ENCODE results near the gene PRKCB.

PRKCB gene

DNA sequence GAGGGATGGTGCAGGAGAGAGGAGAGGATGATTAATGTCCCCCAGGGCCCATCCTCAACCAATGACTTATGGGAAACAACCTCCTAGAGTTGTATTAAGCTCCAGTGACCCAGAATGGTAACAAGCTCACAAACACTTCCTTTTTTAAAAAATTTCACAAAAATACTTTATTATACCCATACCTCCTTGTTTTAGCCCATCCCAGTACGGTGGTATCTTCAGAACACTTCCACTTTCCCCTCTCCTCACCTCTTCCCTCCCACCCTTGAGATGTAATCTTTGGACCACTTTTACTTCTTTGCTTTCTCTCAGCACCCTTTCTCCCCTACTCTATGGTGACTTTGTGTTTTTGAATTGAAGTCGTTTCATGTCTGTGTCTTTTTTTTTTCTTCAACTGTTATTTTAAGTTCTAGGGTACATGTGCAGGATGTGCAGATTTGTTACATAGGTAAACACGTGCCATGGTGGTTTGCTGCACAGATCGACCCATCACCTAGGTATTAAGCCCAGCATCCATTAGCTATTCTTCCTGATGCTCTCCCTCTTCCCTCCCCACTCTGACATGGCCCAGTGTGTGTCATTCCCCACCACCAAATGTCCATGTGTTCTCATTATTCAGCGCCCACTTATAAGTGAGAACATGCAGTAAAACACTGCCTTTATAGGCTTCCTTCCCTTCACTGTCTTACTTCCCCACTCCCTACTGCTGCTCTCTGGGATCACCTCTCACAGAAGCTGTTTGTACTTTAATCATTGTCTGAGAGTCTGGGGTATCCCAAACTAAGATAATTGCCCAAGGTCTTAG lies 124.5 kb downstream of the PRKCB start:
- TF ChIP-seq, protein P1, sequence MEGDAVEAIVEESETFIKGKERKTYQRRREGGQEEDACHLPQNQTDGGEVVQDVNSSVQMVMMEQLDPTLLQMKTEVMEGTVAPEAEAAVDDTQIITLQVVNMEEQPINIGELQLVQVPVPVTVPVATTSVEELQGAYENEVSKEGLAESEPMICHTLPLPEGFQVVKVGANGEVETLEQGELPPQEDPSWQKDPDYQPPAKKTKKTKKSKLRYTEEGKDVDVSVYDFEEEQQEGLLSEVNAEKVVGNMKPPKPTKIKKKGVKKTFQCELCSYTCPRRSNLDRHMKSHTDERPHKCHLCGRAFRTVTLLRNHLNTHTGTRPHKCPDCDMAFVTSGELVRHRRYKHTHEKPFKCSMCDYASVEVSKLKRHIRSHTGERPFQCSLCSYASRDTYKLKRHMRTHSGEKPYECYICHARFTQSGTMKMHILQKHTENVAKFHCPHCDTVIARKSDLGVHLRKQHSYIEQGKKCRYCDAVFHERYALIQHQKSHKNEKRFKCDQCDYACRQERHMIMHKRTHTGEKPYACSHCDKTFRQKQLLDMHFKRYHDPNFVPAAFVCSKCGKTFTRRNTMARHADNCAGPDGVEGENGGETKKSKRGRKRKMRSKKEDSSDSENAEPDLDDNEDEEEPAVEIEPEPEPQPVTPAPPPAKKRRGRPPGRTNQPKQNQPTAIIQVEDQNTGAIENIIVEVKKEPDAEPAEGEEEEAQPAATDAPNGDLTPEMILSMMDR (conservative IDR thresholded peaks at IDR 0.05; ENCODE audit: low read depth, low read length), result no peak
- DNase-seq (ENCODE audit: low read depth), result no peak
- no peak overlapping the region for H3K4me3 ChIP-seq (ENCODE audit: low read depth, low read length)

DNA sequence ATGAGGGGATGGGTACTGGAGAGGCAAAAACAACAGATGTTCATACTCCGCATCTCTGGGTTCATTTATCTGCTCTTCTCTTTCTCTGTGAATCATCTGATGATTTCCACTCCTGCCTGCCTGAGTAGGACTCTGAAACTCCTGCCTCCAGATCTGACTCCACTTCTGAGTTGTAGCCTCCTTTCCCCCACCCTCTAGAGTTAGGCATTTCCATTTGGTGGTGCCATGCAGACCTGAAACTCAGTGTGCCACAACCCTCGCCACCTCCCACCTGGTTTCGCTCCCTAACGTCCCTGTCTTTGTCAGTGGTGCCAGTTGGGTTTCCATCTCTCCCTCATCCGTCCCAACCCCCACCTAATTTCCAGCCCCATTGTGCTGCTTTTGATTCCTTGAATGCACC lies 126.2 kb downstream of the PRKCB start:
- TF ChIP-seq, protein P1 (conservative IDR thresholded peaks at IDR 0.05; ENCODE audit: low read depth, low read length), result no peak
- H3K4me3 ChIP-seq (ENCODE audit: low read depth, low read length), result no peak overlapping the region
- no peak for DNase-seq (ENCODE audit: low read depth)

DNA sequence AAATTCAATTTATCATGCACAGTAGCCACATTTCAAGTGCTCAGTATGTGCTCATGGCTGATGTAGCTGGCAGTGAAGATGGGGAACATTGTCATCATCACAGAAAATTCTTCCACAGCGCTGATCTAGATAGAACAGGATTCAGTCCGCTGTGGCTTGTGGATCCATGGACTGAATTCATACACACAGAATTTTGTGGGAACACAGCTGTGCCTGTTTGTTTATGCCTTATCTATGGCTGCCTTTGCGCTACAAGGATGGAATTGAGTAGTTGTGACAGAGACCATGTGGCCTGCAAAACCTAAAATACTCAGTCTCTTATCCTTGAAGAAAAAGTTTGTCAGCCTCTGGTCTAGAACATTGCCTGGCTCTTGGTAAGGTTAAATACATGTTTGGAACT lies 128.4 kb downstream of the PRKCB start:
- no peak for DNase-seq (ENCODE audit: low read depth)
- no peak overlapping the region for H3K4me3 ChIP-seq (ENCODE audit: low read depth, low read length)
- TF ChIP-seq, protein P1 (conservative IDR thresholded peaks at IDR 0.05; ENCODE audit: low read depth, low read length), result no peak

DNA sequence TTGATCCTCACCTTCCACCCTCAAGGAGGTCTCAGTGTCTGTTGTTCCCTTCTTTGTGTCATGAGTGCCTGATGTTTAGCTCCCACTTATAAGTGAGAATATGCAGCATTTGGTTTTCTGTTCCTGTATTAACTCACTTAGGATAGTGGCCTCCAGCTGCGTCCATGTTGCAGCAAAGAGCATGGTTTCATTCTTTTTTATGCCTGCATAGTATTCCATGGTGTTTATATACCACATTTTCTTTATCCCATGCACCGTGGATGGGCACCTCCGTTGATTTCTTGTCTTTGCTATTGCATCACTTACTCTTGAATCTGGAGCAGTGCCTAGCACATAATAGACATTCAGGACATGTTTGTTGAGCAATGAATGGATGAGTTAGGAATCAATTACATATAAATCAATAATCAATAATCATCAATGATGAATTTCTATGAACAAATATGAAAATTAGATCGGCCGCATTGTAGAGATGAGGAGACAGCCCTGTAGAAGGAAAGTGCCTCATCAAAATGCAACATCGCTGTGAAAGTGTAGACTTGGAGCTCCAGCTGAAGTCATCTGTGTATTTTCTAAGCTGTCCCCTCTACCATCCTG lies 129.5 kb downstream of the PRKCB start:
- TF ChIP-seq, protein P1 (conservative IDR thresholded peaks at IDR 0.05; ENCODE audit: low read depth, low read length), result no peak
- no peak overlapping the region for H3K4me3 ChIP-seq (ENCODE audit: low read depth, low read length)
- no peak for DNase-seq (ENCODE audit: low read depth)

DNA sequence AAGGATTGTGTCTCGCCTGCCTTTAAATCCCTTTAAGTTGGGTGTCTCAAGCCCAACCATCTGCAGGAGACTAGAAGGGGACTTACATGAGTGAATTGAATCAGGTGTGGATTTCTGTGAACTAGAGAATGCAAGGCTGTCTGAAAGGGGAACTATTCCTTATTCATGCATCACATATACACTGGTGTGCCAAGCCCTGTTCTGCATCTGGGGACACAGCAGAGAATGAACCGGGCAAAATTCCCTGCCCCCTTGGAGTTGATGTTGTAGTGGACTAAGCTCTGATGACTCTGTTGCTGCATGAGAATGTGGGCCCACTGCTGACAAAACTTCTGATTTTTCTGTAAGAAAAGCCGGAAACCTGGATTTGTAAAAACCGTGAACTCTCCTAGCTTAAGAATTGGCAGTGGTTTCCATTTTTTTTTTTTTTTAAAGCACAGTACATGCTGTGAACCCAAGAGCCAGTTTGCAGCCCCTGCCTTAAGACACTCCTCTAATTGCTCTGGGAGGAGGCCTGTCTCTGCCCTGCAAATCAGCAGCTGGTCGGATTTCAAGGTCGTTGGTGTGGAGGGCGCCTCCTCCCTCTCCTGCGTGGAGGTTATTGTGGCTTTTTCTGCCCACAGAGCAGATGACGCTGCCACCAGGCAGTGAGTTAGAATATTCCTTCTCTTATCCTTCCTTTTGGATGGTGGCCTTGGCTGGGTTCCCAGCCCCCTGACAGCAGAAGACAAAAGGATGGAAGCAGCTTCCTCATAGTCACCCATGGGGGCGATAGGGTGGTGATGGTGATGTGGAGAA lies 131.0 kb downstream of the PRKCB start:
- TF ChIP-seq, protein P1 (conservative IDR thresholded peaks at IDR 0.05; ENCODE audit: low read depth, low read length), result no peak
- DNase-seq (ENCODE audit: low read depth), result no peak
- H3K4me3 ChIP-seq (ENCODE audit: low read depth, low read length), result no peak overlapping the region

DNA sequence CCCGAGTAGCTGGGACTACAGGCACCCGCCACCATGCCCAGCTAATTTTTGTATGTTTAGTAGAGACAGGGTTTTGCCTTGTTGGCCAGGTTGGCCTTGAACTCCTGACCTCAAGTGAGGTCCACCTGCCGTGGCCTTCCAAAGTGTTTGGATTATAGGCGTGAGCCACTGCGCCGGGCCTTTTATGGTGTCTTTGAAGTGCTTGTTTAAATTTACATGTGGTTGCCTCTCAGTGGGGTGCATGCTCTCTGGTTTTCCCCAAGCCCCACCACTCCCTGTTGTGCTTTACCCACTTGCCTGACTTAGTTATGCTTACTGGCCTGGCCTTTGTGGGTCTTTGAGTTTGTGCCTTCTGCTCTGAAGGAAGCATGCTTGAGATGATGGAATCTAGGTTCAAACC lies 132.0 kb downstream of the PRKCB start:
- H3K4me3 ChIP-seq (ENCODE audit: low read depth, low read length), result no peak overlapping the region
- DNase-seq (ENCODE audit: low read depth), result no peak
- TF ChIP-seq, protein P1 (conservative IDR thresholded peaks at IDR 0.05; ENCODE audit: low read depth, low read length), result no peak
